Smooth muscle cell of bladder (primary cell): Measurements from ENCODE around the gene CDC20. TPM values are rescaled to one million over a fixed set of nuclear protein-coding genes. Genes with fewer than 3 reads are reported as not detected.

Source experiments
- total RNA-seq: library from RNA; depleted of rRNA; stranded (reverse); fragments of >200 nt; gene quantifications from 2 replicates; pipeline ENCODE4 v1.2.3, GENCODE V29; 2014

The CDC20 gene
- total RNA-seq, result 6.7 and 8.7 TPM in 2 replicates

DNA sequence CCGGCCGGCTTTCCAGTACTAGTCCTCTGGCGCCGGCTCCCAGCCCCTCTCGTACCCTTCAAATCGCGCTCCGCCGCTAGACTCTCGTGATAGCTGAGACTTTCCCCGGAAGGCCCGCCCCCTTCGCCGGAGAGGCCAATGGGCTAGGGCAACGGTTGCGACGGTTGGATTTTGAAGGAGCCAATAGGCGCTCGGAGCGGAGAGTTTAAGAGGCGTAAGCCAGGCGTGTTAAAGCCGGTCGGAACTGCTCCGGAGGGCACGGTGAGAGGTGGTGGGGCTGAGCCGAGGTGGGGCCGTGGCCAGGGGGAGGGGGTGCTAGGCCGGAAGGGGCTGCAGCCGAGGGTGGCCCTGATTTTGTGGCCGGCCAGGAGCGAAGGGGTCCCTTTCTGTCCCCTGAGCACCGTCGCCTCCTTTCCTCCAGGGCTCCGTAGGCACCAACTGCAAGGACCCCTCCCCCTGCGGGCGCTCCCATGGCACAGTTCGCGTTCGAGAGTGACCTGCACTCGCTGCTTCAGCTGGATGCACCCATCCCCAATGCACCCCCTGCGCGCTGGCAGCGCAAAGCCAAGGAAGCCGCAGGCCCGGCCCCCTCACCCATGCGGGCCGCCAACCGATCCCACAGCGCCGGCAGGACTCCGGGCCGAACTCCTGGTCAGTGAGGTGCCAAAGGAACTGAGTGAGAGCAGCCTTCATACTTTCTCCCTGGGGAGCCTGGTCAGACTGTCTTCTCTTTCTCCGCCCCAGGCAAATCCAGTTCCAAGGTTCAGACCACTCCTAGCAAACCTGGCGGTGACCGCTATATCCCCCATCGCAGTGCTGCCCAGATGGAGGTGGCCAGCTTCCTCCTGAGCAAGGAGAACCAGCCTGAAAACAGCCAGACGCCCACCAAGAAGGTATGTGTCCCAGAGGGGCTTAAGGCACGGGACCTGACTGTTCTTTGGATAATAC, at the start of gene CDC20:
Gene CDC20, plus strand, starts transcription at position 236 of the 948 bp plus-strand sequence. Its CDS starts 235 bp downstream, at position 471.

GRCh38 chr1:43337588-43337987, 21.2 kb upstream of the CDC20 start, which contains the start of gene MPL:
MPL (plus strand) TSS chr1:43337818; CDS start chr1:43337849, 31 bp downstream.

GRCh38 chr1:43367904-43368645, 9.3 kb downstream of the CDC20 start, which contains the start of gene ELOVL1:
ELOVL1 (minus strand) TSS chr1:43368011; CDS start chr1:43365609, 2,402 bp downstream.

DNA sequence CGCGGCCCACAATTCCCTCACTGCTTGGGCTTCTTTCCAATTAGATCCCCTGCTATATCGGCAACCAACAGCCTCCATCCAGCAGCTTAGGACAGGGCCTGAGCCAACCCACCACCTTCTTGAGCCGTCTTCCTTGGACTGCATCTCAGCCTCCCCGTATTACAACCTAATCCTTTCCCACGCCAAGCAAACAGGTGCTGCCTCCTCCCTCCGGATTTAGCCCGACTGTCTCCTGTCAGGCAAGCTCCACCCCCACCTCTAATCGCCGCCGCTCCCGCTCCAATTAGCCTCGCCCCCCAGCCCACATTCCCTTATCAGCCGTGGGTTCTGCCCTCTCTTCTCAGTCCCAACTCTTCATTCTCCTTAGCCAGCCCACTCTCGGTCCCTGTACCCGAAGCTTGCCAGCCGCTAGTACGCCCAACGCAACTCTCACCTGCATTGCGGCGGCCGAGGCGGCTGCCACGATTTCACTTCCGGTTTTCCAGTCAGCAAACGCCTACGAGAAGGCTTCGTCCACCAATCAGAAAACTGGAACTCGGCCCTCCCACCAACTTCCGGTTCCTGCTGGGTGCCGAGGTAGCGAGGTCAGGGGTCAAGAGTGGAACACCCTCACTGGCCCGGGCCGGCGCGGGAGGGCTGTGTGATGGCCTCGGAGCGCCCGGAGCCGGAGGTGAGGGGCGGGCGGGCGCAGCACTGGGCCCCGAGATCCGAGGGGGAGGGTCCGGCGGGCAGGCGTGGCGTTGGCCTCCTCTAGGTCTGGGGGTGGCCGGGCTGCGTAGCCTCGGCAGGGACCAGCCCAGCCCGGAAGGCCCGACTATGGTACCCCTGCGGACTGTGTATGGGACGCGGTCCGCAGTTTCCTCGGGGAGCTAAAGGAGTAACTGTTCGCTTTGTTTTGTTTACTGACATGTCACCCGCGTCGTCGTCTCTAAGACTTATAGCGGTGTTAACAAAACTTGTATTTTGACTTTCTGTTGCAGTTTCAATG, 30.8 kb downstream of the CDC20 start, which contains the start of the genes MED8 and SZT2:
Gene MED8, minus strand, starts transcription at position 475 of the 988 bp plus-strand sequence. Its CDS starts 36 bp downstream, at position 439.
Gene SZT2, plus strand, starts transcription at position 574 of the 988 bp plus-strand sequence. Its CDS starts 70 bp downstream, at position 644.

Other genes starting within 250 kb of the CDC20 start
- 65.0 and 70.4 TPM in 2 replicates for gene EBNA1BP2, start 186.7 kb upstream of the CDC20 start, total RNA-seq
- gene CFAP57, start 186.7 kb upstream of the CDC20 start, total RNA-seq, result 0.28 TPM in 2 replicates
- not detected in 2 replicates for gene TMEM125, start 89.0 kb upstream of the CDC20 start, total RNA-seq
- gene C1orf210, start 73.4 kb upstream of the CDC20 start, total RNA-seq, result not detected in 2 replicates
- 0.14 and 1.2 TPM in 2 replicates for gene TIE1, start 58.0 kb upstream of the CDC20 start, total RNA-seq
- not detected in 2 replicates for gene MPL, start 21.2 kb upstream of the CDC20 start, total RNA-seq
- gene ELOVL1, start 9.0 kb downstream of the CDC20 start, total RNA-seq, result 43.7 and 48.6 TPM in 2 replicates
- gene MED8, start 30.8 kb downstream of the CDC20 start, total RNA-seq, result 64.2 and 86.8 TPM in 2 replicates
- gene SZT2, start 30.9 kb downstream of the CDC20 start, total RNA-seq, result 19.2 and 28.7 TPM in 2 replicates
- 26.6 and 42.8 TPM in 2 replicates for gene HYI, start 95.0 kb downstream of the CDC20 start, total RNA-seq
- 34.4 and 42.6 TPM in 2 replicates for gene PTPRF, start 171.9 kb downstream of the CDC20 start, total RNA-seq